Vagina (tissue), 2 donors: Measurements from ENCODE around the gene RAB9B.

Experiments
- CTCF ChIP-seq, 3 experiments: fragments of 450-650 bp in 2 of 3; fragments of 200-600 bp in 1 of 3; sonication (generic) in 1 of 3; IDR thresholded peaks; one replicate each; pipeline ENCODE4 v1.5.1; 2017 to 2019; ENCODE audit warnings: antibody characterized with exemption in 3 of 3, mild to moderate bottlenecking in 2 of 3, moderate library complexity in 2 of 3
- POLR2AphosphoS5 ChIP-seq, 2 donors: sonication (generic); formaldehyde crosslinking; IDR thresholded peaks; one replicate each; pipeline ENCODE4 v1.9.0; 2017; ENCODE audit warnings: antibody characterized with exemption in 2 of 2, mild to moderate bottlenecking in 2 of 2, low read depth in 1 of 2; ENCODE audit not compliant: insufficient read depth in 1 of 2

GRCh38 chrX:103792916-103793544 is 39.0 kb downstream of the RAB9B start:
- TF ChIP-seq CTCF (IDR thresholded peaks at IDR 0.05) (no peak), POLR2AphosphoS5 (IDR thresholded peaks at IDR 0.05; ENCODE audit: insufficient read depth in 1 of 2, low read depth in 1 of 2) (no peak)
